IPS-NIHi11 (cell line): ENCODE data around the gene RPS6KL1.

ENCODE experiments used
- DNase-seq: peaks from one replicate; pipeline ENCODE4 v3.0.0; 2012; ENCODE audit warnings: mixed read lengths, low spot score

Gene RPS6KL1

DNA sequence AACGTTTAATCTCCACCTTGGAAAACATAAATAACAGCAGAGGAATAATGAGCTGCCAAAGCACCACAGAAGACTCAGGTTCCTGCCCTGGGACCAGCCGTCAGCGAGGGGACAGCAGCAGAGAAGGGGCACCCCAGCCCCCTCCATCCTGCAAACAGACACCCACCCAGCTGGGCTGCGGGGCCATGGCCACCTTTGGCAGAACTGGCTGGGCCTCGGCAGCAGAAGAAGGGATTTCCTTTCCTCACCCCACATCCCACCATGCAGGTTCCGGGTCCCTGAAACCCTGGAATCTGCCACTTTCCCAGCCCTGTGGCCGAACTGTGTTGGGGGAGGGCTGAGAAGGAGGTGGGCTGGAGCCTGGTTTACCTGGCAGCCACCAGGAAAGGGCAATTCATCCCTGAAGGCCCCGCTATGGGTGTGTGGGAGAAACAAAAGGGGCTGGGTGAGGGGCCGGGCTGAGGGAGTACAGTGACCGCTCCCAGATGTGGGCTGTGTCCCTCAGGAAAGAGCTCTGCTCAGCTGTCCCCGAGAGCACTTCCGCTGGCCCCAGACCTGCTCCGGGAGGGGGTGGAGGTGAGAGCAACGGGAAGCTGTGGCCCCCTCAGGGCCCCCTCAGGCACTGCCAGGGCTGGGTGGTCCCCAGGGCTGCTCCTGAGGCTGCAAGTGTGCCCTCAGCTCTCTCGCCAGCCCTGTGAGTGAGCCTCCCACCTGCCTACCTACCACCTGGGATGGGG, 28.6 kb upstream of the RPS6KL1 start:
- no peak for DNase-seq

DNA sequence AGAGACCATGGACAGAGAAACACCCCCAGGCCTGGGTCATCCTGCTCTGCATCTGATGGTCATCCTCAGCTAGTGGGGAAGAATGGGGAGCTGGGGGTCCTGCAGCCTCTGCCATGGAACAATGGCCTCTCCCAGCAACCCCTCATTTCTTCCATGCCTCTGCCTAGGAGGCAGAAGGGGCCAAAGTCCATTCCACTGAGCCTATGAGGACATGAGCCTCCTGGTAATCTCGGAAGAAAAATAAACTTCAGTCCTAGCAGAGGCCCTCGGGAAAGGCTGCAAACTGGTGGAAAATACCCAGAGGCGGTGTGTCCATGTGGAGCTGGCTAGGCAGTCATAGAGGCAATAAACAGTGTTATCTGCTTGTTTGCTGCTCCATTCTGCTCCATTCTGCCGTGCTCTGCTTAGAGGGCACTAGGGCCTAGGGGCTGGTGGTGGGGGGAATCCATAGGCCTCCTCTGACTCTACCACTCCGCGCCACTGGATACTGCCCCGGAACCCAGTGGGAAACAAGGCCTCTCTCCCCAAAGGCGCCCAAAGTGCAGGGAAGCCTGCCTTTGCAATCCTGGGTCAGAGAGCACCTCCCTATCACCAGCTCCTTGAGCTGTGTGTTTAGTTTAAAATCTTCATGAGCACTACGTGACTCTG, 27.9 kb upstream of the RPS6KL1 start:
- no peak for DNase-seq

DNA sequence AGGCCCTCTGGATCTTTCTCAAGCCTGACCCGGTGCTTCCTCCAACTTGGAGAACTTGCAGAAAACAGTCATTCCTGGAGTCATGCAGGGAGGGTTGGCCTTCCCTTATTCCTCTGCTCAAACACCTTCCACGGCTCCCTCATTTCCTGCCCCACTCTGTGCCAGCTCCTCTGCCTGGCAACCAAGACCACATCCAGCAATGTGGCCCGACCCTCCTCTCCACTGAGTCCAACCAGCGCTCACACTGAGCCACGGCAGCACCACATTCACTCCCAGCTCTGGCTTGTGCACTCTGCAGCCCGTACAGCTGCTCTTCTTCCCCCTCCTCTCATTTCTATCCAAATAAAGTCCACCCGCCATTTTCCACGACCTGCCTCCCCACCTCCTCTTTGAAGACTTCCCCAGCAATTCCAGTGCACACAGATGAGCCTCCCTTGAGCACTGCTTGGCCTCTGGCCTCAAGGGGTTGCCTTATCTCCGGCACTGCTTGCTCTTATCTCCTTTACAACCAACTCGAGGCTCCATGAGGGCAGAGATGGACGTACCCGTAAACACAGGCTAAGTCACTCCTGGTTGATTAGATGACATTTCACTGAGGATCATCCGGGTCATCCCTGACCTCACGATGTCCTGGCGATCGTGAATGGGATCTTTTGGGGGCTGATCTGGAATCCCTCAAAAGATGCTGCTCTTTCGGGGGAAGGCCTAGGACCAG, 27.0 kb upstream of the RPS6KL1 start:
- DNase-seq = no peak

DNA sequence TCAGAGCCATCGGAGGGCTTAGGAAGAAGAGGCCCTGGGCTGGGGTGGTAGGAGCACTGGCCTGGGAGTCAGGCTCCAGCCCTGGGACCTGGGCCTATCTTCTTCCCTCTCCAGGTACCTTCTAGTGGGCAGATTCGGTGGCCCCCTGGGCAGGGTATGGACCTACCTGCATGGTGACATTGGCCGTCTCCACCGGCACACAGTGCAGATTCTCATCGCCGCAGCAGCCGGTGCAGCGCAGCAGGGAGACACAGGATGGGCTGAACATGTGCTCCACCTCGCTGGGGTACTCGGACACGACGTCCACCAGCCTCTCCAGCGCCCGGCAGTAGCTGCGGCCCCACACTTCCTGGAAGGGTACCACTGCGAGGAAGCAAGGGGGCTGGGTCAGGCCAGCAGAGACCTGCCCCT, 26.1 kb upstream of the RPS6KL1 start:
- DNase-seq = no peak

DNA sequence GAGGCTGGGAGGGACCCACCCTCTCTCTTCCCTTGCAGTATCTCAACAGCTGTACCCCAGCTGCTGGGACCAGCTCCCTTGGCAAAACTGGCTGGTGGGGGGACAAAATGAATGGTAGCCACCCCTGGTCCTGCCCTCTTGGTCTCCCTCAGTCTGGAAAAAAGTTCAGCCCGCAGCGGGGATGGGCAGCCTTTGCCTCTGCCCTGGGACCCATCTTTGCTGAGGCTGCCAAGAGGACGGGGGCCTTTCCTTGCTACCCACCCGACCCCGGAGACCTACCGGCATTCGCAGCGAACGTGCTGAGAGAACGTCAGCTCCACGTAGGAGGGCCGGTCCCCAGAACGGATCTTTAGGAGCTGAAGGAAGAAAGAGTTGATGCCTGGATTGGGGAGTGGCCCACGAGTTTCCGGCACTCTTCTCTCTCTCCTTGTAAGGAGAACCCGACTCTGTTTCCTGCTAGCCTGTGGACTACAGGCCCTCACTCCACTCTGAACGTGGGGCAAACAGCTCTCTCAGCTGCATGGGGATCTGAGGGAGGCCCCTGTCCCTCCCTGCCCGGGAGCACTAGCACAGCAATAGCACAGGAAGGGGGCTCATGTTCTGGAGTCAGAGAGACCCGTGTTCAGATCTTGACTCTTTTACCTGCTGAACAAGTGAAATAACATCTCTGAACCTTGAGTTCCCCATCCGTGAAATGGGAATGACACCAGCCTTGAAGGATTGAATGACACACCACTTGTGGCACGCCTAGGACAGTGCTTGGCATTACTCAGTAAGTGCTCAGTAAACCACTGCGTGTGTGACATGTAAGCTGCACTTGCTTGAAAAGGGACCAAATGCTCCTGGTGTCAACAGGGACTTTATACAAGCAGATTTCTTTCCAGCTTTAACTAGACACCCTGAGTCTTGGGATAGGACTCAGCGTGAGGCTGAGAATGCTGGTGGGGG, 25.4 kb upstream of the RPS6KL1 start:
- no peak for DNase-seq

DNA sequence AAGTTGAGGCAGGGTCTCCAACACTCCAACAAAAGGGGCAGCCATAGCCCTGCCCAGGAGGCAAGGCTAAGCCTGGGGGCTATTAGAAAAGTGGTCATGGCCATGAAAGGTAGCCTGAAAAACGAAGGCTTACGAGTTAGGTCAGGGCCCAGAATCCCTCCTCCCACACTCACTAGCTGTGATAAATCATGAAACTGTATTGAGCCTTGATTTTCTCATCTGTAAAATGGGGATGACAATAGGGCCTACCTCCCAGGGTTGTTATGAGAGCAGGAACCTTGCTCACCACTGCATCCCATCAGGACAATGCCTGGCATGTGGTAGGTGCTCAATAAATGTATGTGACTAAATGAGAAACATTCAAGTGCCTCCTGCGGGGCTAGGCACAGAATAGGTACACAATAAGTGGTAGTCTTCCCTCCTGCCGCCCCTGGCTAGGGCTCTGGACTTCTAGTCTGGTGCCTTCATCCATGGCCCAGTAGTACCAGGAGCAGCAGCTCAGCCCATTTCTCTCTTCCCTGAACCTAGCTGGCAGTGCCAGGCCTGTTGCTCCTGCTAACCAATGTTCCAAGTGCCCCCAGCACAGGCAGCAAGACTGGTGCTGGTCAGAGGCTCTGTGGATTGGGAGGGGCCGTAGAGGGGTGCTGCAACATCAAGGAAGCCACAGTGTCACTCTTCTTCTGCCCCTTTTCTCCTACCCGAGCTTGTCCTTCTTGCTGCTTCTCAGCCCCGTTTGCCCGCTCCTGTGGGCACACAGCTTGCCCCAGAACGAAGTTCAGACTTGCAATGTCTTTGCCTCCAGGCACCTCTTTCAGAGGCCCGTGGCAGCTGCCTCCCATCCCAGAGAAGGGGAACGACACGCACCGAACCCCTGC, 24.5 kb upstream of the RPS6KL1 start:
- no peak for DNase-seq

DNA sequence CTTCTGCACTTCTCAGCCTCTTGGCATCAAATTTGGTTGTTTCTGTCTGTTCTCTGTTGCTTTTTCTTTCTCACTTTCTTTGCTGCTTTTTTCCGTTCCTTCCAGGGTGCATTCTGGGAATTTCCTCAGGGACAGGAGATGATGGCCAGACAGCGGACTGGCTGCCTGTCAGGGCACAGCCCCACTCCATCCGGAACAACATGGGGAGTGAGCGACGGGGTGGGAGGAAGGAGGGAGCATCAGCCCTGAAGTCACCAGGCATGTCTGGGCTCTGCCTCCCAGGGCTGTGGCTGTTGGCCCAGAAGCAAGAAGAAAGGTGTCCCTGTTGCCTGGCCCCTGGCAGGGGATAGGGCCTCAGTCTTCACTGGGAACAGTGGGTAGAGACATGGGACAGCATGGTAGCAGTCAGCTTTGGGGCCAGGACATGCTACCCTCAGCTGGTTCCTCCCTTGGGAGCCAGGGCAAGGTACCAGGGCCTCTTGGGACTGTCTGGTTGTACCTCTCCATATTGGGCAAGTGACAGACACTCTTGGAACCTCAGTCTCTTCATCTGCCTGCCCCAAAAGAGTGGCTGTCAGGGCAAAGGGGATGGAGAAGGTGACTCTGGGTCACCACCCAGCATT, 23.7 kb upstream of the RPS6KL1 start:
- DNase-seq = no peak

DNA sequence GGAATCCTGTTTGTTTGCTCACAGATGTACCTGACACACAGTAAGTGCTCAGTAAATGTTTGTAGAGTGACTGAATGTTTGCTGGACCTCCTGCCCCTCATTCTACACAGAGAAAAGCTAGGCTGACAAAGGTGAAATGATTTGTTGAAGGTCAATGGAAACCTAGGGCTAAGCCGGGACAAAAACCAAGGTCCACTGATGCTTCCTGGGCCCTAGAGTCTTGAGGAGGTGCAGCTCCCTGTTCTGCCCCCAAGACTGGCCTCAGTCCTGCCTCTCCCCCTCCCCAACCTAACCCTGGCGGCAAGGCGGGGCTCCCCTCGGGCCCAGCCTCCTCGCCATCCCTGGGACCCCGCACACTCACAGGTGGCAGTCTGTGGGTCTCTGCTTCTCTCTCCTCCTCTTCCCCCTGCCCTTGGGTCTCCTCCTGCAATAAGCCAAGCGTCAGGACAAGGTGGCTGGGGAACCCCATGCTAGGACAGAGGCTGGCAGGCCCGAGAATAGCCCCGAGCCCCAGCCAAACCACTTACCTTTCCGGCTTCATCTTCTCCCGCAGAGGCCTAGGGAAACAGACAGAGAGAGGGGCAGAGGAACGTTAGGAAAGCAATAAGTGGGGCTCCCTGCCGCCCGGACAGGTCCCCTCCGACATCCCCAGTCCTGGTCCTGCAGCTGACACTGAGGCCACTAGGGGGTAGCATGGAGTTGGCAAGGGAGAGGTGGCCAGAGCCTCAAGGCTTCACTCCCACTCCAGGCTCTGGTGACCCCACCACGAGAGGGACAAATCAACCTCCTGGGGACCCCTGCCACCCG, 23.0 kb upstream of the RPS6KL1 start:
- peak; percentile 95 for DNase-seq

DNA sequence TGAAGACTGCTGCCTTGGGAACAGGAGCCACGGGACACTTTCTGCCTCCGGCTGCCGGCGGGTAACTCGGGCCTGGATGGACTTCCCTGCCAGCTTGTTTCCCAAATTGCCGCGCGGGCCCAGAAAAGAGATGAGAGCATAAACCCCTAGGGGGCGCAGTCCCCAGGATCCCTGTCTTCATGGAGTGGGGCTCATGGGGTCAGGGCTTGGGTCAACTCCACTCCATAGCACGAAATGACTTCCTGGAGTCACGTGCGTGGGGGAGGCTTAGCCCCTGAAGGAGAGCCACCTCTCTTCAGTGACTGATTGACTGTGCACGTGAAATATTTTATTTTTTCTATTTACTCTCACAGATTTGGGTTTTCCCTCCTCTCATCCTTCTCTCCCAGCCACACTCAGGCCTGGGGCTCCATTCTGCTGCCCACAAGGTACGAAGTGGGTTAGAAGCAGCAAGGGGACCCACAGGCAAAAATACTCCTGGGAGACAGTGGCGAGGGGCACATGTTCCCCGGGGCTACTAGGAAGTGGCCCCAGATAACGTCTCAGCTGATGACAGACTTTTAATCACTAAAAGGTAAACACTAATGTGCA, 22.3 kb upstream of the RPS6KL1 start:
- peak; percentile 84 for DNase-seq

DNA sequence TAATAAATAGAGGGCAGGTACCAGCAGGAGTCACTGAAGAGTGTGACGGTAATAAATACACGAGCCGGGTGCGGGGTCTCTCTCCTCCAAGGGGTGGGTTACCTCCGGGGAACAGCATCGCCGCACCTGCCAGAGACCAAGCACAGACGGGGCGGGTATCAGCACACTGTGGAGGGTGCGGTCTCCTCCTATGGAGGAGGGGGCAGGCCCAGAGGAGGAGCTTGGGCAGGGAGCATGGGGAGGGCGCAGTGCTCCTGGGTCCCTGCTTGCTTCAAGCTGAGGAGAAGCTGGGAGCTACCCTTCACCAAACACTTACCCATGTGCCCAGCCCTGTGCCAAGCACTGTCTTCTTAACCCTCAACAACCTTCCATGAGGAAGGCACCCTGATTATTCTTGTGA, 19.5 kb upstream of the RPS6KL1 start:
- no peak for DNase-seq

DNA sequence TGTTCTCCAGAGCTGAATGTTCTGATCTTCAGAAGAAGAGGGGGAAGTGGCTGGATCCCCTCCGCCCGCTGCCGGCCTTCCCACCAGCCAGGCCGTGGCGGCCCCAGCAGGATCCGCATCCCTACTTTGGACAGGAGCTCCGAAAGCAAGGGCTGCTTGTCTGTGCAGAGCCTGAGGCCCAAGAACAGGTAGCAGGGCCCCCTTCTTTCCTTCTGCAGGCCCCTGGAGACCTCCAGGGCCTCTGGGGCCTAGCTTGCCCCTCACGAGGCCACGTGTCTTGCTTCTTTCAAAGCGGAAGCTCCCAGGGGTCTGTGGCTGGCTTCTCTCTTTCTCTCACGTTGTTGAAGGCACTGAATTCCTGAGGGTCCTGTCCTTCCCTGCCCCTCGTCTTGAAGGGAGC, 19.1 kb upstream of the RPS6KL1 start:
- DNase-seq = no peak

DNA sequence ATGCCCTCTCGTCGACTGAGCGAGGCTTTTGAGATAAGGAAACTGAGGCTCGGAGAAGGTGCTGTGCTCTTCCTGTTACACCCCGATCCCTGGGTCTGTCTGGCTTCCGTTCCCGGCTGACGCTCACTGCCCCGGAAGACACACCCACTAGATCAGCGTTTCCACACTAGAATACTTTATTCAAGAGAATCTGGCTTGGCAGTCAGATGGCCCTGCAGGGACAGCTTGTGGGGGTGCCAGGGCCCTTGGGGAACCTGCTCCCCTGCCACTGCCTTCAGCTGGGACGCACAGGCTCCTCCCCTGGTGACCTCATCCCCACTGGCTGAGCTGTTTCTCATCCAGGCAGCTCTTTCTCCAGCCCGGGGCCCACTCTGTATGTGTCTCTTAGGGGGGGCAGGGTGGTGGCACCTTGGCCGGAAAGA, 18.6 kb upstream of the RPS6KL1 start:
- DNase-seq = no peak

DNA sequence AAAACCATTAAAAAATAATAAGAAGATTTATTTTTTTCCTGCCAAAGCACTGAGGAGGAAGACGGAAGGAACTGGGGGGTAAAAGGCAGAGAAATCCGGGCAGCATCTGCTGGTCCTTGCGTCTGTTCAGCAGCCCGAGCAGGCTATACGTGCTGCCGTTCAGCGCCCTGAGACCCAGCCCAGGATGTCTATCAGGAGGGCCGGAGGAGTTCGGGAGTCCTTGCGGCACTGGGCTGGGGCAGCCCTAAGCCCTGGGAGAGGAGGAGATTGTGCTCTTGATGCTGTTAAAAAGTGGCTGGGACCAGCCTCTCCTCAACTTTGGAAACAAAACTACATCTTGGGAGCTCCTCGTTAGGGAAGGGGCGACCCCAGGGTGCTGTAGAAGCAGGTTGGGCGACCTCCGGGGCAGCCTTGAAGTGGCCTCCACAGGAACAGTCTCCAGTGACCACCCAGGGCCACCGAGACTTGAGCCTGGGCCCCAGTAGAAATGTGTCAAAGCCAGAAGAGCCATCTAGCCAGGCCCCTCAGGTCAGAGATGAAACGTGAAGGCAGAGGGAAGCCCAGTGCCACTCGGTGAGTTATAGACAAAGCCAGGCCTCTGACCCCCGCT, 18.0 kb upstream of the RPS6KL1 start:
- DNase-seq = no peak

DNA sequence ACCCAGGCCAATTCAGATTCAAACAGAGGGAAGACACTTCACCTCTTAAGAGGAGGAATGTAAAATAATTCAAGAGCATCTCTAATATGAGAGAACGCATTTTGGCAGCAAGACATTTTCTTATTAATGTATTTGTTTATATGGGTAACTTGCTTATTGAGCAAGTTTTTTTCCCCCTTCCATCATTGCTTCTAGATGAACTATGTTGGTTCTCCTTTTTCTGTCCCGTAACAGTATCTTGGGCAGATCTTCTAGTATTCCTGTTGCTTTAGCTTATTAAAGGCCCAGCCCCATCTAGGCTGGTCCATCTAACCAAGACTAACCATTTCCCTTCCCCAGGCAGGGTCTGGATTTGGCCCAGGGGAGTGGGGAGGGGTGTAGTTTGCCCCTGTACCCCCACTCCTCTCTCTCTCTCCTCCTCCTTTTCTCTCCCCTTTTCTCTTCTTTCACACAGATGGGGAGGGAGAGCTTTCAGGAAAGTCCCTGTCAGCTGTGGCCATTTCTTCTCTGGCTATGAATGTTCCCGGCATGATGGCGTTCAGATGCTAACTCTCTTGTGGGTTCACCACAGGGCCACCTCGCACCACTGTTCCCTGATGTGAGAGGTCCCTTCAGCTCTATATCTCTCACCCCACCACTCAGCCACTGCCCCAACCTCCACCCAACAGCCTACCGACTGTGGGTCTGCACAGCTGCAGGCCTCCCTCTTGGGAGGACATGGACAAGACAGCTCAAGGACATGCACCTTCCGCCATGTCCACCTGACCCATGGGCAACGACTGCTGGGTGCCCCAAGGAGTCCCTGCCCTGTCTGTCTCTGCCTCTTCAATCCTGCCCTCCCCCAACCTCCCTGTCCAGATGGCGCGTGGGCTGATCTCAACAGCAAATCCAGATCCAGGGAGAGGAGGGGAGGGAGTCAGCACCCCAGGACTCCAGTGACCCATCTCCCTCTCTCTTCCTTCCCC, 15.8 kb upstream of the RPS6KL1 start:
- DNase-seq = no peak

DNA sequence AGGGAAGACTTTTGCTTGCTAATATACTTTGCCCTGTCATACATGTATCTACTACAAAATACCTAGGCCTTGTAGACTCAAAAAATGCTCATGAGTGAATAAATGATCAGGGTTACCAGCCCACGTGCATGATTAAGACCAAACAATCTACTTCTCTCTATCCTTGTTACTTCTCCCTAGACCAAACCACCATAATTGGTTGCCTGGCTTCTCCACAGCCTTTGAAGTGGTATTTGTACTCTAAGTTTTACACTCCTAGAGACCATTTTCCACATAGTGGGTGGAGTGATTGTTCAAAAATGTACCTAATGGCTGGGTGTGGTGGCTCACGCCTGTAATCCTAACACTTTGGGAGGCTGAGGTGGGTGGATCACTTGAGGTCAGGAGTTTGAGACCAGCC, 14.1 kb upstream of the RPS6KL1 start:
- no peak for DNase-seq

DNA sequence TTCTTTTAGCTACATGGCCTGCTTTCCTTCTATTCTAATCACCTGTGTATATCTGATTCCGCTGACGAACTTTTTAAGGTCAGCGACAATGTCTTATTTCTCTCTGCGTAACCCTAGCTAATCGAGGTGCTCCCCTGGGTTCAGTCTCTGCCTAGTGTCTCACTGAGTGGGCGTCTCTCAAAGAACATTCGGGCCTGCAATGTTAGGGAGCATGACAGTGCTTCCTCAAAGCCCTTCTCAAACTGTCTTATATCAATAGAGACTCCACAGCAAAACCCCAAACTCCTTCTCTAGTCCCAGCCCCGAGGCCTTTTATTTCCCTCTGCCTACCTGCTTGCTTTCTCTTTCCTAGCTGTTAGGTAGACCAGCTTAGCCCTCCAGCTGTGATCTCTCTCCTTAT, 13.7 kb upstream of the RPS6KL1 start:
- DNase-seq = no peak

DNA sequence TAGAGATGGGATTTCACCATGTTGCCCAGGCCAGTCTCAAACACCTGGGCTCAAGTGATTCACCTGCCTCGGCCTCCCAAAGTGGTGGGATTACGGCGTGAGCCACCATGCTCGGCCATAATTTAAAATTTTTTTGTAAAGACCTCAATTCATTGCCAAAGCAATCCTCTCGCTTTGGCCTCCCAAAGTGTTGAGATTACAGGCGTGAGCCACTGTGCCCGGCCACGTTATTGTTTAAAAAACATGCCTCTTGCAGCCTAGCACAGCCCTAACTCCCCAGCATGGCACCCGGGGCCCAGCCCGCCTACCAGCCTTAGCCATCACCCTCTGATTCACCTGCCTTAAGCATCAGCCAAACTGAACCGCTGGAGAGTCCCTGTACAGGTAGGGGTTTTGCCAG, 13.1 kb upstream of the RPS6KL1 start:
- no peak for DNase-seq

DNA sequence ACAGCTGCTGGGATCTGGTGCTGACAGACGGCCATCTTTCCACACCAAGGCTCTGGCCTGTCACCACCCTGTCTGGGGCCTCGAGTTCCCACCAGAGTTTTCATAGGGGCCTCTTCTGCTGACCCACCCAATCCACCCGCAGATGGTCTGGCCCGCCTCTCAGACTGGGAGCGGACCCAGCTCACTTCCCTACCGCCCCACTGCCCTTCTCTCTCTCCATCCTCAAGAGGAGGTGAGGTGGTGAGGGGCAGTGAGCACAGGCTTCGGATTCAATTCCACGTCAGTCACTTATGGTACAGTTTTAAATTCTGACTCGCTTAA, 12.3 kb upstream of the RPS6KL1 start:
- DNase-seq = no peak
